Stimulated activated CD8-positive, alpha-beta memory T cell treated with anti-CD3 and anti-CD28 coated beads, Interleukin-4, amount 100 ng/mL, for 48 hours (primary cell): ENCODE data around the gene HTR6.
"Not testable (repeated sequence)": the region's sequence is repeated elsewhere in the genome, so short reads cannot be mapped to it uniquely, and the experiment has no call there.

Source experiments
- DNase-seq: peaks from one replicate; pipeline ENCODE4 v3.0.0-alpha.2; 2020

Gene HTR6

DNA sequence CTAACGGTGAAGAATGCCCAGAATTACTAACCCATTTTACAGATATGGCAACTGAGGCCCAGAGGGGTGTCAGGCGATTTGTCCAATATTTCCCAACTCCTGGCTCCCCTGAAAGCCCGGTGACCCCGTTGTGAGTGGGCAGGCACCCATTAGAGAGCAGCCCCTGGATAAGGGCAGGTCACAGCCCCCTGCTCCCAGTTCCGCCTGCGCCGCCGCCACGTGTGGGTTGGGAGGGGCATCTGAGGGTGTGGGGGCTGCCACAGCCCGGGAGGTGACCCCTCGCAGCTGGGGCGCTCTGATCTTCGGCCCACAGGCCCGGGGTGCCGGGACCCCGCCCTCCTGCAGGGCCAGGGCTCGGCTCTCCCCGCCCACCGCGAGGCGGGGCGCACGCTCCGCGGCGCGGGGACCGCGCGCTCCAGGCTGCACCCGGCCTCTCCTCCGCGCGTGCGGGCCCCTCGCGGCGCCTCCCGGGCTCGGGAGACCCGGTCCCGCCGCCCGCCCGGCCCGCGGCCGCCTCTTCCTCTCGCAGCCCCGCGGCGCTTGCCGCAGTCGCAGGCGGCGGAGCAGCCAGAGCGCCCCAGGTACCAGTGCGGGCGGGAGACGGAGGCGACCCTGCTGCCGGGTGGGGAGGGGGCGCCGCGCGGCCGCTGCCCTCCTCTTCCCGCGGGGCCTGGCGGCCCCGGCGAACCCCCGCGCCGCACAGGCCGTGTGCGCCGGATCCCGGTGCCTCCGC, at the start of gene HTR6:
Gene HTR6, plus strand, starts transcription at position 423 of the 733 bp plus-strand sequence. CDS start 879 bp downstream, outside the sequence.
- DNase-seq, result peak; percentile 59

DNA sequence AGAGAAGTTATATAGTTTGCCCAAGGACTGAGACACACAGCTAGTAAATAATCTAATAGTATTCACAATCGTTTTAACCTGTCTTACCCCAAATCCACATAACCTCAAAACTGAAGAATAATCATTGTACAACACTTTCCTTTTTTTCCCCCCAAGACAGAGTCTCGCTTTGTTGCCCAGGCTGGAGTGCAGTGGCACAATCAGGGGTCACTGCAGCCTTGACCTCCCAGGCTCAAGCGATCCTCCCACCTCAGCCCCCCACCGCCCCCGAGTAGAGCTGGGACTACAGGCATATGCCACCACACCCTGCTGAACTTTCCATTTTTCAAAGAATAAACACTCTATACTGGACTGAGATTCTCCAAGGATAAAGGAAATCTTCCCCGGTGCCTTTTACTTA, 49.2 kb upstream of the HTR6 start:
- no peak for DNase-seq

DNA sequence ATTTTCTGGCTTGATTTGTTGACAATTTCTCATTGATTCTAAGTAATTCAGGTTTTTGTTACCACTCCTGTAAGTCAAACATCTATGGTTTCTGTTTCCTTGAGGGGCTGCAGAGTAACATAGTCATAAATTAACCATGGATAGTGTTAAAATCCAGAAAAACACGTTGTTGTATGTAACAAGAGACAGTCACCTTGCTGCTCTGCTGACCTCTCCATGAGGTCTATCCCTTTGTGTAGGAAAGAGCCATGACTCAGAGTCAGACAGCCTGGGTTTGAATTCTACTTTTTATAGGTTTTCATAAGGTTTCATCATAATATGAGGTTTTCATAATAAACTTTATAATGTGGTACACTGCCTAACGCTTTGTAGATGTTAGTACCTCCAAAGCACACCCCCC, 48.2 kb upstream of the HTR6 start:
- DNase-seq, result no peak

DNA sequence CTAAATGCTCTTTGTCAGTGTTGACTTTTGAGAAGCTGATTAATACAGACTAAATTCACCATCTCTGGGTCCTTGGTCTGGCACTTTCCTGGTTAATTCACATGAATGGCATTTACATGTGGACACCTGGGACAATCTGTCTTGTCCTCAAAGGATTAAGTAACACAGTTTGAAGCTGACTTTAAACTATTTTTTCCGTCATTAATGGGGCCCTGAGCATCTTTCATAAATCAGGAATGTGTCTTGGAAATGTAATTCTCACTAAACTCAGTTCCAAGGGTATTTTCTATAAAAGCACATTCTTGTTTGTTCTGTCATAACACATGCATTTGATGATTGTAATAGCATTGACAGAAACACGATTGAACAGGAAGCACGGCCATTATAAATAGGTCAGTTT, 47.3 kb upstream of the HTR6 start:
- DNase-seq, result no peak

DNA sequence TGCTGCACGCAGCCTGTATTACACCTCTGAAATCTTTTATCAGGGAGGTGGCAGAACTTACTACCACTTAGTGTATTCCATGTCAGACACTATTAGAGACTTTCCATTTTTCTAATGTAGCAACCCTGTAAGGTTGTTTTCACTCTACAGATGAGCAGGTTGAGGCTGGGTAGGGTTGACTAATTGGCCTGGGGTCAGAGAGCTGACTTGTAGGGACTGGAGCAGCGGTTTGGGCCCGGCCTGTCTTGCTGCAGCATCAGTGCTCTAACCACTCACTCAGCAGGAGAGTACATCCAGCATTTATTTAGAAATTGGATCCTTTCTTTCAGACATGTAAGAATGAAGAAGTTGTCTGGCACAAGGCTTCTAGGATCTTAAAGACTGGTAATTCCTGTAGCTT, 46.2 kb upstream of the HTR6 start:
- DNase-seq, result no peak

DNA sequence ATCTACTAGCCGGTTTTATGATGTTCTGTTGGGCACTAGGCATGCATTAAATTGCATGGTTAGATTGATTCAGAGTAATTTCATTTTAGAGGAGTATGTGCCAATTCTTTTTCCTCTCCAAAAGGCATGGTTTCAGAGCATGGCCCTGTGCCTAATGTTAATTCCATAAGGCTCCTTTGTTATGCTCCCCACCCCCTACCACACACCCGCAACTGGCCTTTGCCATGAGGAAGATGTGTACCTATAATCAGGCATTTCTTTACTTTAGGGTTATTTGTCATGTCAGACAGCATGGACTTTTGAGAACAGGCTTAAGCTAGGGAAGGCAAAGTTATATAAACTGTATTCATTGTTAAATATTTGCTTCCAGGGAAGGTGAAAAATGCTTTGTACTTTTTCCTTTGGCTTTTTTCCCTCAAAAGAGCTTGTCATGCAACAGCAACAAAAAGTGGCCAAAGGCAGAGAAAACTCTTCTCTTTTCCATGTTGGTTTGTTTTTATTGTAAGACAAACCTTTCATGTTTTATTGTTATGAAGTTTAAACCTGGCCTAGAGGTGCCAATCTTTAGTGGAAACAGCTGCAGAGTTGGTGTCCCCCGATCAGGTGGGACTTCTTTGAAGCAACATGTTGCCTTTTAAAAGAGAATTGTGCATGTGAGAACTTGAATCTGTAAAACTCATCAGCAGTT, 44.8 kb upstream of the HTR6 start:
- DNase-seq, result no peak

DNA sequence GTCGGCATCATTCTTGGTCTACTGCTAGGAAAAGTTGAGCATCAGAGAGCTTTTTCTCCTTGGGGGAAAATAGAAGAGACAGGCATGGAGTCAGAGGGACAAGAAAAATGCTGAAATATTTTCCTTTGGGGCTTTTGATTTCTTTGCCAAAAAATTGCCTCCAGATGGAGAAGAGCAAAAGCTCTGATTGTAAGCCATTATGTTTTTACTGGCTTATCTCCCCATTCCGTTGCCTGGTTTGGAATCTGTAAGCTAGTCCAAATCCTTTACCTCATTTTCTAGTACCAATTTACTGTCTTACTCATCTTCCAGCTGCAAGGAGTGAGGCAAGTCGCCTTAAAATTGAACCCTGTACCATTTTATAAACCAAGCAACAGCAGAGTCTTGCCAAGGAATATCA, 43.9 kb upstream of the HTR6 start:
- DNase-seq, result no peak

DNA sequence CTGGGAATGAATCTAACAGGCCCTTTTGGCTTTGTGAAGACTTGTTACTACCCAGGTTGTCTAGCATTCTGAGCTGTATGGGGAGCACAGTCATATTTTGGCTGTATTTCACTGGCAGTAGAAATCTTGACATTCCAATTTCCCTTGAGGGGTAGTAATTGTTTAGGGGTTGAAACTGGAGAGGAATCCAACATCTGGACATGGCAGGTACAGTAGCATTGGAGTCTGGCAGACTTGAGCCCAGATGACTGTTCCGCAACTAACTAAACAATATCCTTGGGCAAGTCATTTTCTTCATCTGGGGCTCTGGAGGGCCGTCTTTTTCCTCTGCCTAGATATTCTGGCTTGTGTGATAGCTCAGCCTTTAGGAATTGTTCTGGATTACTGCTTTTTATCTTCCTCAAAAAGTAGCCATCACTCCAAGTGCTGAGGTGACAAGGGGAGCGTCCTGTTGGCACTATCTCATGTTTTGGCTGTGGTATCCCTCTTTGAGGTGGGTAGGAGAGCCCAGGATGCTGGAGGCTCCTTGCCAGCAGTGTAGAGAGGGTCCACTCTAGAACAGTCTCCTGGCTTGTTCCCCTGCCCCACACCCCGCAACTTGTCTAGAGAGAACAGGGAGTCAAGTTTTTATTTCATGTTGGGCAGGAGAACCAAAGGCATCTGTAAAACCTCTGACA, 43.3 kb upstream of the HTR6 start:
- DNase-seq, result no peak

DNA sequence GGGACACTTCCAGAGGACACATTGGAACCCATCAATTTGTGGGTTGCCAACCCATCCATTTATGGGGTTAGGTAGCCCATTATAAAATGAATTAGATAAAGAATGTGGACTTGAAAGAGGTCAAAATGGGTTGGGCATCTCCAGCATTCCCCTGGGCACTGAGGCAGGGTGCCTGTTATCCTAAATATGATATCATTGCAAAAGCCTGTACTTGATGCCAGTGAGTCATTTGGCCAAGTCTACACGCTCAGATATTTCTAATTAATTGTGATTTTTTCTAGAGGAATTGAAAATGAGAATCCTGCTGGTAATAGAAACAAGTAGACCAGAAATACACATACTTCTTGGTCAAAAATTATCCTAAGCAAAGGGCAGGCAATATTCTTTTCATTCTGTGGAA, 42.5 kb upstream of the HTR6 start:
- DNase-seq, result no peak

DNA sequence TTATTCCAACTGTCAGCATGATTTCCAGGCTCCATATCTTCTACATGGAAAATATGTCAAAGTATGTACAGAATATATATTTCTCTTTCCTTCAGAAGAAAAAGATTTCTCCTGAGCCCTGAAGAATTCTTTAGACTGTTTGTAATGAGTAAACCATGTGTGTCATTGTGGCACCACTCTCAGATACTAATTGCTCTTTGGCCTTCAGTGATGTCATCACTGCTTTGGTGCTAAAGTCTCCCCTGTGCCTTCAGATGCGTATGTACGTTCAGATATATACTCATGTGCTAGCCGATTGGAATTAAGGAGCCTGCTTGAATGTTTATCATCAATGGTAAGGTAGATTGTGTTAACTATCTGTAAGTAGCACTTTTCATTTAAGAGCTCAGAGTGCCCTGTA, 41.2 kb upstream of the HTR6 start:
- no peak for DNase-seq

DNA sequence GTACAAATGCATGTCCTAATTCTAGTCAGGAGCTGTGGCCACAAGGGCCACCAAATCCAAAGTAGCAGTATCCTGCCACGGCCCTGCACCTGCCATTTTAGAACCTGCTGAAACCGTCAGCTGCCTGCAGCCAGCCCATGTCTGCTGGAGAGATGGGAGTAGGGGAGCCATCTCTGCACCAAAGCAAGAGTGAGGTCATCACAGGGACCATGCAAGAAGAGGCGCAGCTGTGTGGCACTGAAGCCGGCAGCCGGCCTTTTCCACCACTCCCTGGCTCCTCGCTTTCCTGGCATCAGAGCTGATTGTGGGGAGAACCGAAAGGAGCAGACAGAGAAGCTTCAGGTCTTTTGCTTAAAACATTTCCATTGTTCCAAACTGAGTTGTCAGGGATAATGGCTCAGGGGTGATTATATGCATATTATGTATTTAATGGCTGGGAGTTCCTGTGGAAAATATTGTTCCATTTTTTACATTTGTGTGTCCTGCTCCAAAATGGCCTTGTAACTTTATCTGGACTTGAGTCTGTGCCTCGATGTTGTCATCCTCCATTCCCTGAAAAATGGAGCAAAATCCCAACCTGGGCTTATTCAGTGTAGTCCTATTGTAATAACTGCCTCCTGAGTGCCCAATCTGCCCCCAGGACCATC, 39.3 kb upstream of the HTR6 start:
- DNase-seq, result no peak

DNA sequence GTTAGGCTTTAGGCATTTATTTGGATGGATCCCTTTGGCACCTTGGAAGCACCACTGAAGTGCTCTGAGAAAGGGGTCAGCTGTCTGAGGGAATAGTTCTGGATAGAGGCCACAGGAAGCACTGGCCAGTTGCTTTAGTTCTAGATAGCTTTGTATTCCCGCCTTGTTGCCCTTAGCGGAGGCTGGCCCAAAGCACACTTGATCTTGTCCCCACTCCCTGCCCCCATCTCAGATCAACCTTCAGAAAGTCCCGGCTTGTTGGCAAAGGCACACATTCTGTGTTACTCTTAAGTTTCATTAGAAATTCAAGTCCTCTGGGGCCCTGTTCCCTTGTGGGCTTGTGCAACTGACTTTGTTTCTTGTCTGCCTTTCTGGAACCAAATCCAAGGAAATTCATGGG, 35.8 kb upstream of the HTR6 start:
- DNase-seq, result no peak

DNA sequence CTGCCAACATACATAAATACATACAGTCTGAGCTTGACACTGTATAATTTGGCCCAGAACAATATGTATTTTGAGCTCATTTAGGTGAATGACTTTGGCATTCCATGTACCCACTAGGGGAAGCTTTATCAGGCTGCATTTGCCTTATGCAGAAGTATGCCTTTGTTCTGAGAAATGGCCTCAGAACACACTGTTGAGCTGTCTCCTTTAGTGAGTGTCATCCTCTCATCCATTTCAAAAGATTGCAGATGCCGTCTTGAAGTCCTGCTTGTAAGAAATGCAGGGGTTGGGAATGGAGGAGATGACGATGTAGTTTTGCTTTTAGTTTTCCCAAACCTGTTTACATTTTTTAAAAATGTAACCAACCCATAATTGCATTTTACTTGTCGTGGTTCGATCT, 35.3 kb upstream of the HTR6 start:
- no peak for DNase-seq

DNA sequence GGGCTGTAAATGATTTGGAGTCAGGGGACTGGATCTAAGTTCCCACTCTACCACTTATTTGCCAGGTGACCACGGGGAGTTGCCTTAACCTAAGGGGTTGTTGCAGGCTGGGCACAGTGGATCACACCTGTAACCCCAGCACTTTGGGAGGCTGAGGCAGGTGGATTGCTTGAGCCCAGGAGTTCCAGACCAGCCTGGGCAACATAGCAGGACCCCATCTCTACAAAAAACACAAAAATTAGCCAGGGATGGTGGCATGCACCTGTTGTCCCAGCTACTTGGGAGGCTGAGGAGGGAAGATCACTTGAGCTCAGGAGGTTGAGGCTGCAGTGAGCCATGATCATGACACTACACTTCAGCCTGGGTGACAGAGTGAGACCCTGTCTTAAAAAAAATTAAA, 34.5 kb upstream of the HTR6 start:
- DNase-seq, result not testable (repeated sequence)

DNA sequence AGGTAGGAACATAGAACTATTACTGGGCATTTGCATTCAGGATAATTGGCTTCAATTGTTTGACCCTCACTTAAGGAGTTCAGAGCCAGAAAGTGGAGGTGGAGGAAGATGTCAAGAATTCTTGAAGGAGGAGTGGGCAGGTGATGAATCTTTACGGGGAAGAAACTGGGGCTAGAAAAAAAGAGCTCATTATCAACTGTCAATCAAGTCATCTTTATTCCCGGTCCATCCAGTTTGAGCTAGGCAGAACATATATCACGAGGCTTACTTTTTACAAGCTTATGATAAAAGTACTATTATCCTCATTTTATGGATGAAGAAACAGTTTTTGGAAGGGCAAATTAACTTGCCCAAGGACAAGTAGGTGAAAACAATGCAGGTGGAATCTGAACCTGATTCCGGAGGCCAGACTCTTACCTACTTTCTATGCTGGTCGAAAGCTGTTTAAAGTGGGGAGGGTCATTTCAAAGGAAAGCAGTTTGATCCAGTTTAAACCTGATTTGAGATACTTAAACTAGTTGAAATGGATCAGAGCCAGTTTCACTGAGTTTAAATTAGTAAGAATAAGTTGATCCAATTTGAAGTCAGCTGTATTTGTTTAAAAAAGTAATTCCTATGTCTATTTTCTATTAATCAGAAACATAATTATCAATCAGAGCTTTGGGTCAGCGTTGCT, 33.8 kb upstream of the HTR6 start:
- DNase-seq, result no peak

DNA sequence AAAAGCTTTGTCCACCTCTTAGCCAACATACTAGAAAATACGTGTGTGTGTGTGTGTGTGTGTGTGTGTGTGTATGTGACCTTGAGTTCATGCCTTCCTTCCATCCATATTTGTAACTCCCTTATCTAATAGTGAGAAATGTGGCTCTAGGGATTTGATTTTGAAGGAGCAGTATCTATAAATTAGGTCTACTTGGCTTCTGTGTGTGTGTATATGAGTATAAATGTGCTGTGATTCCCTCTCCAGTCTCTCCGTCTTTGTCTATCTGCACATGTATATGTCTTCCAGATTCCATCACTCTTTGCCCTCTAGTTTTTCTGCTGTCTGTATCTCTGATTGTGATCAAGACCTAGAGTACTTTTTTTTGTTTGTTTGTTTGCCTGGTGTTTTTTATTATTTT, 32.5 kb upstream of the HTR6 start:
- no peak for DNase-seq

DNA sequence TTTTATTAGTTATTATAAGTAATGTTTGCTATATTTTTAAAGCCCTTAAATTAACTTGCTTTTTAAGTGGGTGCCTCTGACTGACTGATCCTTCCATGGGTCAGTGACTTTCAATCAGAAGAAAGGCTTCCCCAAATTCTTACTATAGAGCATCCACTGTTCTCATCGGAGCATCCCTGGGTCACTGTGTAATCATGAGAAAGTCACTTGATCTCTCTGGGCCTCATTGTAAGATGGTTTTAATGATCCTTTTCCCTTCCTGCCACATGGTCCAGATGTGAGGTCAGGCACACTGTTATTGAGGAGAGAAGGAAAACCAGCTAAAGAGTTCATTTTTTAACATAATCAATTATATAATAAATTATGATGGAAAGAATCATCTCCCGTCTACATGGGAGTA, 31.6 kb upstream of the HTR6 start:
- no peak for DNase-seq

DNA sequence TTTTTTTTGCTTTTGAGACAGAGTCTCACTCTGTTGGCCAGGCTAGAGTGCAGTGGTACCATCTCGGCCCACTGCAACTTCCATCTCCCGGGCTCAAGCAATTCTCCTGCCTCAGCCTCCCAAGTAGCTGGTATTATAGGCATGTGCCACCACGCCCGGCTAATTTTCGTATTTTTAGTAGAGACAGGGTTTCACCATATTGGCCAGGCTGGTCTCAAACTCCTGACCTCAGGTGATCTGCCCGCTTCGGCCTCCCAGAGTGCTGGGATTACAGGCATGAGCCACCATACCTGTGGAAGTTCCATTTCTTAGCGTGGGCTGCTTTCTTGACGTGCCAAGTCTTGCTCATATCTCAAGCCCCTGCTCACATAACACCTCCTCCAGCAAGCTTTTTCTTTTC, 29.6 kb upstream of the HTR6 start:
- not testable (repeated sequence) for DNase-seq

DNA sequence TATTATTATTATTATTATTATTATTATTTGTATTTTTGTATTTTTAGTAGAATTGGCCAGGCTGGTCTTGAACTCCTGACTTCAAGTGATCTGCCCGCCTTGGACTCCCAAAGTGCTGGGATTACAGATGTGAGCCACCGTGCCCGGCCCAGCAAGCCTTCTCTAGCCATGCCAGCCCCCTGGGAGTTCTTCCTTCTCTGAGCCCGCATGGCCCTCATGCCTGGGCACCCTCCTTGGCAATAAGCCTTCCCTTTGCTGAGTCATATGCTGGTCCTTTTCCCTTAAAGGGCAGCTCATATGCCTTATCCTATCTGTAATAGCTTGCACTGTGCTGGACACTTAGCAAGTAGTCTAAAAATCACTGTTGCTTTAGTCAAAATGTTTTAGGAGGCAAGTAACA, 29.0 kb upstream of the HTR6 start:
- no peak for DNase-seq

DNA sequence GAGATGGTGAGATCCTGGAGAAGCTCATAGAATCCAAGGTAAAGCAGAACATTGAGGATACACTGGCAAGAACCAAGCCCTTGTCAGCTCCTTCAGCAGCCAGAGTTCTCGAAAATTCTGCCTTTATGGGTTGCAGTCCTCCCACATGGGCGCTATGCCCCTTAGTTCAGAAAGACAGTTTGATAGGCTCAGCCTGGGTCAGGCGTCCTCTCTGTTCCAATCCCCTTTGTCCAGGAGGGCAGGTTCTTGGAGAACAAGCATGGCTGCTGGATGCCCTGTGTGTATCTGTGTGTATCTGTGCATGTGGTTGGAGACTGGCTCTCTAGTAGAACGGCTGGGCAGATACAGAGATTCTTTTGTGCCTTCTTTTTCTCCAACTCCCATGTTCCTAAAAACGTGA, 28.6 kb upstream of the HTR6 start:
- DNase-seq, result no peak

DNA sequence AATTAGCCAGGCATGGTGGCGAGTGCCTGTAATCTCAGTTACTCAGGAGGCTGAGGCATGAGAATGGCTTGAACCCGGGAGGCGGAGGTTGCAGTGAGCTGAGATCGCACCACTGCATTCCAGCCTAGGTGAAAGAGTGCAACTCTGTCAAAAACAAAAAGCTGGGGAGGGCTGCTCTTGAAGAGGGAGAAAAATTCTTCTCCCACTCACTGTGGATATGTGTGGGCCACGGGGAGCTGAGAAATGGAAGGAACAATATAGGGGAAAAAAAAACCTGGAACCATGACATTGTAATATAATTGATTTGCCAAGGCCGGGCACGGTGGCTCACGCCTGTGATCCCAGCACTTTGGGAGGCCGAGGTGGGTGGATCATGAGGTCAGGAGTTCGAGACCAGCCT, 27.9 kb upstream of the HTR6 start:
- DNase-seq, result not testable (repeated sequence)

DNA sequence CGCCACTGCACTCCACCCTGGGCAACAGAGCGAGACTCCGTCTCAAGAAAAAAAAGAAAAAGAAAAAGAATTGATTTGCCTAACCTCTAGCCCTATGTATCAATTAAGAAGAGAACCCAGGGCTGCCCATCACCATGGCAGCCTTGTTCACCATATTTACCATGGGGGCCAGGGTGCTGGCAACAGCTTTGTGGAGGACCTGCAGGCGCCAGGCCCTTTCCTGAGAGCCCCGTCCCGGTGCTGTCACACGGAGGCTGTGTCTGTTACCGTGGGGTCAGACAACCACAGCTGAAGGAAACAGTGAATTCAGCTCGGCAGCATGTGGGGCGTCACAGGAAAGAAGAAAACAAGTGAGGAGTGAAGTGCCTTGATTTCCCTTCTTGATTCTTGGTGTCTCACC, 27.1 kb upstream of the HTR6 start:
- DNase-seq, result no peak

DNA sequence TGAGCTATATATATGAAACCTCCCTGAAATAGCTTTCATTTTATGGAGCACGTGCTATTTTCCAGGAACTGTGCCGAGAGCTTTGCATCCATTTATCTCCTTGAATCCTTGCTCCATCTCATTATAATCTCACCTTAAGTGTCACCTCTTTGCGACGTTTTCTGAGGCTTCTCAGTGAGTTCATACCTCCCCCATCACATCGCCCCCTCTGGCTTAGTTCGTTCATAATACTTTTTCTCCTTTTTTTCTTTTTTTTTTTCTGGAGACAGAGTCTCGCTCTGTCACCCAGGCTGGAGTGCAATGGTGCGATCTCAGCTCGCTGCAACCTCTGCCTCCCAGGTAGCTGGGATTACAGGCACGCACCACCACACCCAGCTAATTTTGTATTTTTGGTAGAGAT, 25.4 kb upstream of the HTR6 start:
- DNase-seq, result not testable (repeated sequence)
